Activated CD4-positive, alpha-beta T cell treated with anti-CD3 and anti-CD28 coated beads, Interleukin-2, amount 50 U/mL, for 4 hours (primary cell): ENCODE measurements around the gene HSPA2.
"Not testable (repeated sequence)": the region's sequence is repeated elsewhere in the genome, so short reads cannot be mapped to it uniquely, and the experiment has no call there.

Experiments
- DNase-seq, 2 experiments: peaks; one replicate each; pipeline ENCODE4 v3.0.0-alpha.2; 2020

HSPA2 gene

DNA sequence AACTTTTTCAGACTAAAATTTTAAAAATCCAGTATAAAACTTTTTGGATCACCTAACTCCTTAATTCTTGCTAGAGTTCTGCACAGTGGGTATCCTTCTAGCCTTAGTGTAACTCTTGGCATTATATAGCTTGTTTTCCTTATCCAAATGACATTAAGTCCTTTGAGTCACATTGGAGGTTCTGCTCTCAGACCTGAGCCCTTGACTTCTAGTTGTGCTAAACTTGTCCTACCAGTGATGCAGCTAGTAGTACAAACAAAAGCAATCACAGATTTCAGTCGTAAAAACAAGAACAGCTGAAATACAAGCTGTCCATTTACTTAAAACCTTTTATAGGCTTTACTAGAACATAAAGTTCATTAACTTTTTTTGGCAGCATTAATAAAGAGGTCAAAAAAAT, 25.5 kb upstream of the HSPA2 start:
- DNase-seq, result no peak

DNA sequence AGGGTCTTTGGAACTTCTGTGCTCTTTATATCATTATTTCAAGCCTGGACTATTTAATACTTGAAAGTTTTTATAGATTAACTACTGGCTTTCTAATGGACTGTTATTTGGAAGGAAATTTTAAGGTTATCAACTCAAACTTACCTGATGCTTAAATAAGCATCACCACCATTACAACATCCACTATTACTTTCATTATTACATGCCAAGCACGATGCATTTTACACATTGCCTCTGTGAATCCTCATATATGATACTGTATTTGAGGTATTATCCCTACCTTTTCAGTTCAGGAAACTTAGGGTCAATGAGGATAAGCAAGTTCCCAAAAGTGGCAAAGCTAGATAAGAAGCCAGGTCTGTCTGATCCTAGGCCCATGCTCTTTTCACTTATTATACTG, 23.6 kb upstream of the HSPA2 start:
- no peak for DNase-seq

DNA sequence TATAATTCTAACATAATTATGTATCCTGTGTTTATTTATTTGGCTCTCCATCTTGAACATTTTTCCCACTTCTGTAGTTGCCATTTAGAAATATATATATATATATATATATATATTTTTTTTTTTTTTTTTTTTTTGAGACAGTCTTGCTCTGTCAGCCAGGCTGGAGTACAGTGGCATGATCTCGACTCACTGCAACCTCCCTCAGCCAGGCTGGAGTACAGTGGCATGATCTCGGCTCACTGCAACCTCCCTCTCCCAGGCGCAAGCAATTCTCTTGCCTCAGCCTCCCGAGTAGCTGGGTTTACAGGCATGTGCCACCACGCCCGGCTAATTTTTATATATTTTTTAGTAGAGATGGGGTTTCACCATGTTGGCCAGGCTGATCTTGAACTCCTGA, 22.9 kb upstream of the HSPA2 start:
- not testable (repeated sequence) for DNase-seq

DNA sequence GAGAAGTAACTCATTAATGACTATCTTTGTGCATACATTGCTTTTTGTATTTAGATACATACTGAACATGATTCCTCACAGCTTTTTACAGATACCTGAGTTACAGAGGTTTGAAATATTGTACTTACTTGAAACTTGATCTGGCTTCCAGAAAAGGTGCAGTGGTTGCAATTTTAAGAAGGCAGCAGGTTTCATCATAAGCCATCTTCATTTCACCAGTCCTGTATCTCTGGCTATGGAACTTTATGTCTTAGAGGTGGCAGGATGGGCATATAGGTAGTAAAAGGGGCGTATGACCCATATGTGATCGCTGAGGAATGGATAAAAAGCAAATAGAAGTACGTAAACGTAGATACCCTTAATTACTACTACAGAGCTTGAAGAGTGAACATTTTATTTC, 22.3 kb upstream of the HSPA2 start:
- no peak for DNase-seq

DNA sequence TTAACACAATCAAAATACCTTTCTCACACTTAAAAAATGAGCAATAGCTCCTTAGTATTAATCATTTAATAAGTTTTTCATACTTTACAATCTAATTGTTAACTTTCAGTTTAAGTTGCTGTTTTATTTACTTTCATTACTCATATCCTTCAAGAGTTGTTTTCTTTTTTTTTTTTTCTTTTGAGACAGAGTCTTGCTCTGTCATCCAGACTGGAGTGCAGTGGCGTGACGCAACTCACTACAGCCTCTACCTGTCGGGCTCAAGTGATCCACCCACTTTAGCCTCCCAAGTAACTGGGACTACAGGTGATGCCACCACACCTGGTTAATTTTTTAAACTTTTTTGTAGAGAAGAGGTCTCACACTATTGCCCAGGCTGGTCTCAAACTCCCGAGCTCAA, 19.8 kb upstream of the HSPA2 start:
- no peak for DNase-seq

DNA sequence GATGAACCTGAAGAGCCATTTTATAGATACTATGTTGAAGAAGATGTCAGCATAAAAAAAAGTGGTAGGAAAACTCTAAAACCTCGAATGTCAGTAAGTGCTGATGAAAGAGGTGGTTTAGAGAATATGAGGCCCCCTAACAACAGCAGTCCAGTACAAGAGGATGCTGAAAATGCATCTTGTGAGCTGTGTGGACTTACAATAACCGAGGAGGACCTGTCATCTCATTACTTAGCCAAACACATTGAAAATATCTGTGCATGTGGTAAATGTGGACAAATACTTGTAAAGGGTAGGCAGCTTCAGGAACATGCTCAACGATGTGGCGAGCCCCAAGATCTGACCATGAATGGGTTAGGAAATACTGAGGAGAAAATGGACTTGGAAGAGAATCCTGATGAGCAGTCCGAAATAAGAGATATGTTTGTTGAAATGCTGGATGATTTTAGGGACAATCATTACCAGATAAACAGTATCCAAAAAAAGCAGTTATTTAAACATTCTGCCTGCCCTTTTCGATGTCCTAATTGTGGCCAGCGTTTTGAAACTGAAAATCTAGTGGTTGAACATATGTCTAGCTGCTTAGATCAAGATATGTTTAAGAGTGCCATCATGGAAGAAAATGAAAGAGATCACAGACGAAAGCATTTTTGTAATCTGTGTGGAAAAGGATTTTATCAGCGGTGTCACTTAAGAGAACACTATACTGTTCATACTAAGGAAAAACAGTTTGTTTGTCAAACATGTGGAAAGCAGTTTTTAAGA, 17.8 kb upstream of the HSPA2 start:
- DNase-seq, result no peak

DNA sequence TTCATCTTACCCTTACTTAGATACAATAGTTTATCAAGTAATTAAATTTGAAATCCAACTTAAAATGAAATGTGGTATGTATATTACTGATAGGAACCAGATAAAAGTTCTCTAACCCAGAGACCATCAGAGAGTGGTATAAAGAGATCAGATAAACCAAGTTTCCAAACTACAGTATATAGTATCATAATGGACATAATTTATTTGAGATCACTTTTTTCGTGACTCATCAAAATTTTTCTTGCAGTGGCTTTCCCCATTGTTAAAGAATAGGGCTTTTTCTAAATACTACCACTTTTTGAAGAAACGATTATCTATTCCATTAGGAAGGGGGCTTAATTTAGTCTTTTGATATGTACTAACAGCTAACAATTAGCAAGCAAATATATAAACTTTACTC, 15.2 kb upstream of the HSPA2 start:
- DNase-seq, result no peak

DNA sequence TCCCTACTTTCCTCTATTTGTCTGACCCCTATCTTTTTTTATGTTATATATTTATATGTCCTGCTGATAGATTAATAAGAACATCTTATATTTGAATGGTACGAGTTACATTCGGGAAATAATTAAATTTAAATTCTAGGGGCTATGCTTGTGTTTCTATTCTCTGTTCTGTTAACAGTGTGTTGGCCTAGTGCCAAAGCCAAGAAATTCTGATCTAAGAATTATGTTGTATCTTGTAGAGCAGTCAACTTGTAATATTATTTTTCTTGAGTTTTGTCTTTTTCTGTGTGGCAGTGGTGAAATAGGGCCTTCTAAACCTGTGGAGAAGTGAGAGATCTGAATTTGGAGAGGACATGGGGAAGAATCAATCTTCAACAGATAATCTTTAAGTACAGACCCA, 9.0 kb upstream of the HSPA2 start:
- no peak for DNase-seq

DNA sequence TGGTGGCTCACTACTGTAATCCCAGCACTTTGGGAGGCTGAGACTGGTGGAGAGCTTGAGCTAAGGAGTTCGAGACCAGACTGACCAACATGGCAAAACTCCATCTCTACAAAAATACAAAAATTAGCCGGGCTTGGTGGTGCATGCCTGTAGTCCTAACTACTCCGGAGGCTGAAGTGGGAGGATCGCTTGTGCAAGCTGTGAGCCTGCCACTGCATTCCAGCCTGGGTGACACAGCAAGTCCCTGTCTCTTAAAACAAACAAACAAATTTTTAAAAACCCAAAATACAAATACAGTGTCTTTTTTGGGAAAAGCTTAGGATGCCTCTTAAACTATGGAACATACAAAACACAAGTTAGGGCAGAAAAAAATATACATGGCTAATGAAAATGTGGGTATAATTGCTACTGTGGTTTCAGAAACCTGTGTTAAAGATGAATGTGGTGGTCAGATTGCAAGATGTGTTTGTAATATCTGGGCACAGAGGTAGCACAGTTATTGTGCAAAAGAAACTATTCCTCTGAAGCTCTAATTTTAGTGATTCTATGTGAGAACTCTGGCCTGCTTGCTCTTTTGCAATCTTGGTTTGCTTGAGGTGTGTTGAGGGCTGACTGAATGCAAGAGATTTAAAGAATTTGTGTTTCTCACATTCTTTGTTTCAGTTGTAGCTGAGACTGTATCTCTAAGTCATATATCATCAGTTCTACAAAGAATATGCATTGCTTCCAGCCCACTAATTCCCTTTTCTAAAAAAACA, 3.9 kb upstream of the HSPA2 start:
- no peak for DNase-seq

DNA sequence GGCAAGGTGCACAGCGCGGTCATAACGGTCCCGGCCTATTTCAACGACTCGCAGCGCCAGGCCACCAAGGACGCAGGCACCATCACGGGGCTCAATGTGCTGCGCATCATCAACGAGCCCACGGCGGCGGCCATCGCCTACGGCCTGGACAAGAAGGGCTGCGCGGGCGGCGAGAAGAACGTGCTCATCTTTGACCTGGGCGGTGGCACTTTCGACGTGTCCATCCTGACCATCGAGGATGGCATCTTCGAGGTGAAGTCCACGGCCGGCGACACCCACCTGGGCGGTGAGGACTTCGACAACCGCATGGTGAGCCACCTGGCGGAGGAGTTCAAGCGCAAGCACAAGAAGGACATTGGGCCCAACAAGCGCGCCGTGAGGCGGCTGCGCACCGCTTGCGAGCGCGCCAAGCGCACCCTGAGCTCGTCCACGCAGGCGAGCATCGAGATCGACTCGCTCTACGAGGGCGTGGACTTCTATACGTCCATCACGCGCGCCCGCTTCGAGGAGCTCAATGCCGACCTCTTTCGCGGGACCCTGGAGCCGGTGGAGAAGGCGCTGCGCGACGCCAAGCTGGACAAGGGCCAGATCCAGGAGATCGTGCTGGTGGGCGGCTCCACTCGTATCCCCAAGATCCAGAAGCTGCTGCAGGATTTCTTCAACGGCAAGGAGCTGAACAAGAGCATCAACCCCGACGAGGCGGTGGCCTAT, 875 bp downstream of the HSPA2 start:
- DNase-seq, result no peak

DNA sequence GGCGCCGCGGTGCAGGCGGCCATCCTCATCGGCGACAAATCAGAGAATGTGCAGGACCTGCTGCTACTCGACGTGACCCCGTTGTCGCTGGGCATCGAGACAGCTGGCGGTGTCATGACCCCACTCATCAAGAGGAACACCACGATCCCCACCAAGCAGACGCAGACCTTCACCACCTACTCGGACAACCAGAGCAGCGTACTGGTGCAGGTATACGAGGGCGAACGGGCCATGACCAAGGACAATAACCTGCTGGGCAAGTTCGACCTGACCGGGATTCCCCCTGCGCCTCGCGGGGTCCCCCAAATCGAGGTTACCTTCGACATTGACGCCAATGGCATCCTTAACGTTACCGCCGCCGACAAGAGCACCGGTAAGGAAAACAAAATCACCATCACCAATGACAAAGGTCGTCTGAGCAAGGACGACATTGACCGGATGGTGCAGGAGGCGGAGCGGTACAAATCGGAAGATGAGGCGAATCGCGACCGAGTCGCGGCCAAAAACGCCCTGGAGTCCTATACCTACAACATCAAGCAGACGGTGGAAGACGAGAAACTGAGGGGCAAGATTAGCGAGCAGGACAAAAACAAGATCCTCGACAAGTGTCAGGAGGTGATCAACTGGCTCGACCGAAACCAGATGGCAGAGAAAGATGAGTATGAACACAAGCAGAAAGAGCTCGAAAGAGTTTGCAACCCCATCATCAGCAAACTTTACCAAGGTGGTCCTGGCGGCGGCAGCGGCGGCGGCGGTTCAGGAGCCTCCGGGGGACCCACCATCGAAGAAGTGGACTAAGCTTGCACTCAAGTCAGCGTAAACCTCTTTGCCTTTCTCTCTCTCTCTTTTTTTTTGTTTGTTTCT, 1.7 kb downstream of the HSPA2 start:
- DNase-seq, result no peak

DNA sequence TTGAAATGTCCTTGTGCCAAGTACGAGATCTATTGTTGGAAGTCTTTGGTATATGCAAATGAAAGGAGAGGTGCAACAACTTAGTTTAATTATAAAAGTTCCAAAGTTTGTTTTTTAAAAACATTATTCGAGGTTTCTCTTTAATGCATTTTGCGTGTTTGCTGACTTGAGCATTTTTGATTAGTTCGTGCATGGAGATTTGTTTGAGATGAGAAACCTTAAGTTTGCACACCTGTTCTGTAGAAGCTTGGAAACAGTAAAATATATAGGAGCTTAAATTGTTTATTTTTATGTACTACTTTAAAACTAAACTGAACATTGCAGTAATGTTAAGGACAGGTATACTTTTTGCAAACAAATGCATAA, 2.3 kb downstream of the HSPA2 start:
- DNase-seq, result no peak

DNA sequence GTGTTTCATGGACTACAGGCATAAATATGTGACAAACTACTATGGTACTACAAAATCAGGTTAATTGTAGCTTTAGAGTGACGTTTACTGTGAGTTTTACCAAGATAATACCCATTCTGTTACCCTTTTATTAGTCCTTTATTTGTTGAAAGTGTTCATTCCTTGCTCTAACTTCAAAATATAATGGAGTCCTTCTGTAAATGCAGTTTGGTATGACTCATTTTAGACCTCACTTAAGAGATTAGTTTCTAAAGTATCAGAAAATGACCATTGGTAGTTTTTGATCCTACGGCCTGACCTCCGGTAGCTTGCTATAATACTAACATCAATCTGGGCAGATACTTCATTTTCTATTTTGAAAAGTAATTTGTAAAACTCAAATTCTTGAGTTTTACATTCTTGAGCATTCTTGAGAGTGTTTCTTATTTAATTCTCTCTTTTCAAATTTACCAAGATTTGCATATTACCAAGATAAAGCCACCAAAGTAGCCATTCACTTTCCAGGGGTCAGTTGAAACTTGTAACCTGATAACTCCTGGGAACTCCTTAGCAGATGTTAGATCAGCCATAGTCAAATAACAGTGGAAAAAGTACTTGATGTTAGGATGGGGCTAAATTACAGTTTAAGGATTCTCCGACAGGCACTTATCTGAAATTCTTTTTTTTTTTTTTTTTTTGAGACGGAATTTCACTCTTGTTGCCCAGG, 4.2 kb downstream of the HSPA2 start:
- DNase-seq, result no peak

DNA sequence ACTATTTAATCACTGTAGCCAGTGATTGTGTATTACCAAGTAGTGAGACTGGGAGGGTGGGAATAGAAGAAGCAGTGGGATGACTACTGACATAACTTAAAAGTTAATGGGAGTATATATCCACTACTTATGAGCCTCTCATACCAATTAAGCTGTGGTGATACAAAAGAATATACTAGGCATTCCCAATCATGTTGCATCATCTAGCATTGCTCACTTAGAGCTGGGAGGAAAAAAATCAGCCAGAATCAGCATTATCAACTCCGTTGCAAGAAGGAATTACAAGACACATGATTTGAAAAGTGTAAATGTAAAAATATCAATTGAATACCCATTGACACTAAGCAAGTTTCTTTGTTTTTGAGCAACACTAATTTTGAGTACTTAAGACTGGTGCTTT, 8.5 kb downstream of the HSPA2 start:
- DNase-seq, result no peak

DNA sequence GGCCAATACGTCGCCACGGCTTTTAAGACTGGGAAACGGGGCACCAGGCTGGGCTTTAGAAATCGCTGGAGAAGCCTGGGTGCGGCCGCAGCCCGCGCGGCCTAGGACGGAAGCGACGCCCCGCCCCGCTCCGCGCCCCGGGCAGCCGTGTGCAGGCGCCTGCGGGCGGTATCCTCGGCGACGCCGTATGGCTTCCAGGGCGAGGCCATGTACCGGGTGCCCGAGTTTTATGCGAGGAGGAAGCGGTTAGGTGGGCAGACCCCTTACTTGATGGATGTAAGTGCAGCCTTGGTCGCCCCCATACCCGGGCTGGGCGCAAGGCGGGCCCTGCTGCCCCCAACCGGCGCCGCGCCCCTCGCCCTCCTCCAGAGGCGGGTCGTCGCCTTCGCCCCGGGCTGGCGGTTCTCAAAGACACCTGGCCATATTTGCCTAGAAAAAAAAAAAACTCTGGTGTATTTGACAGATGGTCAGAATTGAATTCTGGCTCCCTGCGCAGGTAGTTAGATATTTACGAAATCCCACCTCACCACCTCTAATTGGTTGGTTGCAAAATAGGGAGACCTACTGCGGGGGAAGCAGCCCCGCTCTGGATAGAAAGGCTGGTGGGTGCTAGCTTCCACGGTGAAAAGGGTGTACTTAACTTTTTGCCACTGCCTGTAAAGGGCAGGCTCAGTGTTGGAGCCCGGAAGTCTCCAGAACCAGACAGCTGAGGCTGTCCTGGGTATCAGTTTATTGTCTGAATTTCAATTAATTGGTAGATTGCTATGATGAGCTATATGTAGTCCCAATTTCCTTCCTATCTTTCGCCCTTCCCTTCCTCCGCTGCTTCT, 9.5 kb downstream of the HSPA2 start, which contains the start of gene PPP1R36:
PPP1R36 (plus strand) TSS at position 171 of the 830 bp plus-strand sequence; CDS start at position 208, 37 bp downstream.
- no peak for DNase-seq

DNA sequence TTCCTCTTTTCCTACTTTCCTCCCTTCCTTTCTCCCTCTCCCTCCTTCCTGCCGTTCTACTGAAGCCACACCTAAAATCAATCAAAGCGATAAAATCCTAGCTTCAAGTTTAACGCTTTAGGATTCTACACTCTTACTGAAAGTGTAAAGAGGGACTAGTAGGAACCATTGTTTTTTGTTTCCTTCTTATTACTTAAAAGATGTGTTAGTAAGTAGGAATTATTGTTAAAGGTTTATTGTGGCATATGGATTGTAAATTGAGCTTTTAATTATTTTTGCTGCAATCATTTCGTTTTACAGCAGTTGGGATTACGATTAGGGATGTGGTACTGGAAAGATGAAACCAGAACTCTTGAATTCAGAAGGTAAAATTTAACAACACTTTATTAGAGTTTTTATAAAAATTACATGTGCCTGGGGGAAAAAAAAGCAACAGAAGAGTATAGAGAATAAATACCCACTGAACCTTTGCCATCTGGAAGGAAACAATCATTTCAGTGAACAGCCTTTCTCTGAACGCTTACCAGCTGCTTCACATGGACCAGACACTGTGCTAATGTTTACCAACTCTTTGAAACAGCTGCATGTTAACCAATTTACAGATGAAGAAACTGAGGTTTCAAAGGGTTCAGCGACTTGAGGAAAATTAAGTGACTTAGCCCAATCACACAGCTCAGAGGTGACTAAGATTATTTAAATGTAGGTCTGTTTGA, 10.2 kb downstream of the HSPA2 start:
- no peak for DNase-seq

DNA sequence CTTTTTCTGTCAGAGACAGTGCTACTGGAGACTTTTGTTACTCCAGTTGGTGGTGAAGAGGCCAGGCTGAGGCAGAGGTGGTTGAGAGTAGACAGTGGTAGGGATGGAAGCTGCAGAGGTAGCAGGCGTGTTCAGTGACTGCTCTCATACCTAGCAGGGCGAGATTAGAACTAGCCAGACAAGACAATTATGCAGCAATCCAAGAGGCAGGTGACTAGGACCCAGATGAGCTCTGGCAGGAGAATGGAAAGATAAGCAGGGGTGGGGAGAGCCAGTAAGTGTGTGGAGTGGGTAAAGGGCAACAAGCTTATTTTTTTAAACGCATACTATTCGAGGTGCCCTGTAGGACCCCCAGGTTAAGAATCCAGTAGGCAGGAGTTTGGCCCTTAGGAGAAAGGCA, 14.0 kb downstream of the HSPA2 start:
- DNase-seq, result no peak

DNA sequence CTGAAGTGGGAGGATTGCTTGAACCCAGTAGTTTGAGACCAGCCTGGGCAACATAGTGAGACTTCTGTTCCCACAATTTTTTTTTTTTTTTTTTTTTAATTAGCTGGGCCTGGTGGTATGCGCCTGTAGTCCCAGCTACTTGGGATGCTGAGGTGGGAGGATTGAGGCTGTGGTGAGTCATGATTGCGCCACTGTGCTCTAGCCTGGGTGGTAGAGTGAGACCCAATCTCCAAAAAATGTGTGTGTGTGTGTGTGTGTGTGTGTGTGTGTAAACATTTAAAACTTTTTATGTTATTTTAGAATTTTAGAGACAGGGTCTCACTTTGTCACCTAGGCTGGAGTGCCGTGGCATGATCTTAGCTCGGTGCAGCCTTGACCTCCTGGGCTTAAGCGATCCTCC, 16.0 kb downstream of the HSPA2 start:
- no peak for DNase-seq

DNA sequence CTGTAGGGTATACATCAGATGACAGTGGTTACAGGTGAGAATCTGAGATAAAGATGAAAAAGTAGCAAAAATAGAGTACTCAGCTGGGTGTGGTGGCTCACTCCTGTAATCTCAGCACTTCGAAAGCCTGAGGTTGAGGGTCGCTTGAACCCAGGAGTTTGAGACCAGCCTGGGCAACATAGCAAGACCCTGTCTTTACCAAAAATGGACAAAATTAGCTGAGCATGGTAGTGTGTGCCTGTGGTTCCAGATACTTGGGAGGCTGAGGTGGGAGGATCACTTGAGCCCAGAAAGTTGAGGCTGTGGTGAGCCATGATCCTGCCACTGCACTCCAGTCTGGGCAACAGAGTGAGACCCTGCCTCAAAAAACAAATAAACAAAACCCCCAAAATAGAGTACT, 17.7 kb downstream of the HSPA2 start:
- DNase-seq, result not testable (repeated sequence)

DNA sequence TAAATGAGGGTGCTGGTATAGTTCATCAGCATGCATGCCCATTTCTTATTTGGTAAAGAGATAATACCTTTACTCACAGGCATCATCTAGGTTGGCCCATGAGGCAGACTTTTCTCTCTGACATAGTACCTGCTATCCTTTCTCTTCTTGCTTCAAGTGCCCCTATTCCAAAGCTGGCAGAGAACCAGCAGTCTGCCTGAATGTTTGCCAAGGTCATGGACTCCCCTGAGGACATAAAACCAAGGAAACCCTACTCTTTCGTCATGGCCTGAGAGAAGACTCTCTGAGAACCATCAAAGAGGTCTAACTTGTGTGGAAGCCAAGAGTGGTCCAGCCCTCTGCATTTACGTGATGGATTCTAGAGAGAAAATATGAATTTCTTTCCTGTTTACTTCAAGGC, 21.1 kb downstream of the HSPA2 start:
- no peak for DNase-seq

DNA sequence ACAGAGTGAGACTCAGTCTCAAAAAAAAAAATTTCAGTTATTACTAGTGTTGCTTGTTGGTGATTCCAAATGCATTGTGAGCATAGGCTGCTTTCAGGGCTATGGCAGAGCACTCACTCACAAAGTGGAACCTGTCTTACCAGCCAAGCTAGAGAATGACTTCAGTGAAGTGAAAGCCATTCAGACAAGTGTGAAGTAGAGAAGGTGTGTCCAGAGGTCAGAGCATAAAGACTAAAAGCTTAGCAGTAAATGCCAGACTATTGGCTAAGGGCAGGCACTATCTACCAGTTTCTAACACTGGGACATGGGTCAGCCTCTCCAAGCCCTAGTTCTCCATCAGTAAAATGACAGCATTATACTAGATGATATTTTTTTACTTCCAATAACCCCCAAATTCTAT, 21.9 kb downstream of the HSPA2 start:
- no peak for DNase-seq
